NT2/D1 (cell line): ENCODE results near the gene RASL10A.
"Not testable (repeated sequence)": the region's sequence is repeated elsewhere in the genome, so short reads cannot be mapped to it uniquely, and the experiment has no call there.

ENCODE experiments used
- DNase-seq: peaks from one replicate; pipeline ENCODE4 v3.0.0-alpha.2; 2011; ENCODE audit warnings: low read depth, low spot score
- H3K27me3 ChIP-seq: 2 replicates; pipeline ENCODE4 v1.6.0; 2011; ENCODE audit warnings: mild to moderate bottlenecking; ENCODE audit not compliant: insufficient read length, insufficient read depth
- H3K36me3 ChIP-seq: 2 replicates; pipeline ENCODE4 v1.6.1; 2011; ENCODE audit warnings: mild to moderate bottlenecking, low read length, mixed read lengths; ENCODE audit not compliant: insufficient read depth, insufficient read length
- H3K4me1 ChIP-seq: 2 replicates; pipeline ENCODE4 v1.5.1; 2011; ENCODE audit not compliant: insufficient read depth, insufficient read length
- H3K4me3 ChIP-seq: 2 replicates; pipeline ENCODE4 v1.5.1; 2011; ENCODE audit warnings: low read depth; ENCODE audit not compliant: insufficient read length
- H3K9ac ChIP-seq: 2 replicates; pipeline ENCODE4 v1.6.0; 2011; ENCODE audit warnings: low read depth; ENCODE audit not compliant: insufficient read length
- H3K9me3 ChIP-seq: 2 replicates; pipeline ENCODE4 v1.5.1; 2011; ENCODE audit warnings: mild to moderate bottlenecking, low read length; ENCODE audit not compliant: insufficient read depth
- SUZ12 ChIP-seq: IDR thresholded peaks from 2 replicates; pipeline ENCODE4 v1.6.1; 2011; ENCODE audit not compliant: insufficient read length, insufficient read depth; ENCODE audit errors: extremely low read depth
- YY1 ChIP-seq: IDR thresholded peaks from 2 replicates; pipeline ENCODE4 v1.6.1; 2011; ENCODE audit not compliant: insufficient read length, insufficient read depth
- ZNF274 ChIP-seq: IDR thresholded peaks from 2 replicates; pipeline ENCODE4 v1.6.1; 2011; ENCODE audit warnings: mild to moderate bottlenecking, low read depth, low read length

RASL10A gene

GRCh38 chr22:29351042-29351441 is 35.5 kb upstream of the RASL10A start:
- H3K9me3 ChIP-seq: no peaks in the 10 kb centered on the region
- no peaks in the 10 kb centered on the region for H3K27me3 ChIP-seq
- no peak overlapping the region for H3K9ac ChIP-seq
- TF ChIP-seq SUZ12 (no peak), YY1 (no peak), ZNF274 (no peak)
- DNase-seq: no peak
- no peaks in the 10 kb centered on the region for H3K4me1 ChIP-seq
- no peak overlapping the region for H3K4me3 ChIP-seq
- H3K36me3 ChIP-seq: peaks cover 92% of the 10 kb centered on the region

GRCh38 chr22:29348956-29349355 is 33.5 kb upstream of the RASL10A start:
- Histone ChIP-seq H3K9me3 (no peaks in the 10 kb centered on the region), H3K4me3 (no peak overlapping the region), H3K4me1 (no peaks in the 10 kb centered on the region), H3K36me3 (peaks cover 74% of the 10 kb centered on the region), H3K27me3 (no peaks in the 10 kb centered on the region), H3K9ac (no peak overlapping the region)
- no peak for DNase-seq
- TF ChIP-seq ZNF274: no peak
- TF ChIP-seq YY1: no peak
- no peak for TF ChIP-seq SUZ12

- no peak for TF ChIP-seq YY1
- TF ChIP-seq ZNF274: no peak
- TF ChIP-seq SUZ12: no peak
- Histone ChIP-seq H3K36me3 (peaks cover 68% of the 10 kb centered on the region), H3K27me3 (no peaks in the 10 kb centered on the region), H3K9ac (no peak overlapping the region), H3K4me1 (no peaks in the 10 kb centered on the region), H3K9me3 (no peaks in the 10 kb centered on the region), H3K4me3 (no peak overlapping the region)
- DNase-seq: no peak
These were observed 32.5 kb upstream of the RASL10A start for GRCh38 chr22:29348041-29348440.

GRCh38 chr22:29346659-29347058 is 31.2 kb upstream of the RASL10A start:
- DNase-seq: no peak
- Histone ChIP-seq H3K27me3 (no peaks in the 10 kb centered on the region), H3K4me1 (no peaks in the 10 kb centered on the region), H3K4me3 (no peak overlapping the region), H3K9me3 (no peaks in the 10 kb centered on the region), H3K9ac (no peak overlapping the region), H3K36me3 (peaks cover 68% of the 10 kb centered on the region)
- no peak for TF ChIP-seq SUZ12
- TF ChIP-seq ZNF274: no peak
- TF ChIP-seq YY1: no peak

- Histone ChIP-seq H3K27me3 (no peaks in the 10 kb centered on the region), H3K4me3 (no peak overlapping the region), H3K9me3 (no peaks in the 10 kb centered on the region), H3K4me1 (no peaks in the 10 kb centered on the region), H3K9ac (no peak overlapping the region), H3K36me3 (peaks cover 68% of the 10 kb centered on the region)
- TF ChIP-seq YY1 (no peak), ZNF274 (no peak), SUZ12 (no peak)
- DNase-seq: no peak
These were observed 30.4 kb upstream of the RASL10A start for GRCh38 chr22:29345932-29346331.

- peaks cover 68% of the 10 kb centered on the region for H3K36me3 ChIP-seq
- DNase-seq, H3K4me3 ChIP-seq, H3K4me1 ChIP-seq, H3K27me3 ChIP-seq, H3K9ac ChIP-seq, H3K9me3 ChIP-seq: not testable (repeated sequence)
These were observed 29.4 kb upstream of the RASL10A start for GRCh38 chr22:29344889-29345288.

GRCh38 chr22:29344137-29344536 is 28.6 kb upstream of the RASL10A start:
- Histone ChIP-seq H3K4me3 (no peak overlapping the region), H3K27me3 (no peaks in the 10 kb centered on the region), H3K9ac (no peak overlapping the region), H3K36me3 (peaks cover 68% of the 10 kb centered on the region), H3K9me3 (no peaks in the 10 kb centered on the region), H3K4me1 (no peaks in the 10 kb centered on the region)
- DNase-seq: no peak
- no peak for TF ChIP-seq YY1
- TF ChIP-seq SUZ12: no peak
- no peak for TF ChIP-seq ZNF274

GRCh38 chr22:29343313-29343805 is 27.9 kb upstream of the RASL10A start:
- Histone ChIP-seq H3K9me3 (no peaks in the 10 kb centered on the region), H3K4me3 (no peak overlapping the region), H3K4me1 (no peaks in the 10 kb centered on the region), H3K9ac (no peak overlapping the region), H3K27me3 (no peaks in the 10 kb centered on the region), H3K36me3 (peaks cover 69% of the 10 kb centered on the region)
- no peak for DNase-seq
- TF ChIP-seq ZNF274 (no peak), SUZ12 (no peak), YY1 (no peak)
